ENCODE results near the gene UGT2B10.

- no peak for TF ChIP-seq EGR1 (IDR thresholded peaks at IDR 0.05)
- no peak for TF ChIP-seq TAF1 (IDR thresholded peaks at IDR 0.05; ENCODE audit: low read depth)
- TF ChIP-seq EP300 (IDR thresholded peaks at IDR 0.05; ENCODE audit: borderline replicate concordance), result no peak
- no peak for TF ChIP-seq CEBPB (IDR thresholded peaks at IDR 0.05)
- TF ChIP-seq MAX (IDR thresholded peaks at IDR 0.05), result no peak
- TF ChIP-seq FOXM1 (IDR thresholded peaks at IDR 0.05; ENCODE audit: borderline replicate concordance, low read depth), result no peak
- no peak for TF ChIP-seq REST (IDR thresholded peaks at IDR 0.05; ENCODE audit: low read depth)
- no peak for TF ChIP-seq RAD21 (IDR thresholded peaks at IDR 0.05; ENCODE audit: low read depth)
- TF ChIP-seq TEAD4 (IDR thresholded peaks at IDR 0.05), result no peak
- TF ChIP-seq CREB1 (IDR thresholded peaks at IDR 0.05; ENCODE audit: low read depth), result no peak
Observed at GRCh38 chr4:68817386-68817785, 1.6 kb downstream of the UGT2B10 start.
